ENCODE results near the gene C1orf122.

Gene C1orf122

DNA sequence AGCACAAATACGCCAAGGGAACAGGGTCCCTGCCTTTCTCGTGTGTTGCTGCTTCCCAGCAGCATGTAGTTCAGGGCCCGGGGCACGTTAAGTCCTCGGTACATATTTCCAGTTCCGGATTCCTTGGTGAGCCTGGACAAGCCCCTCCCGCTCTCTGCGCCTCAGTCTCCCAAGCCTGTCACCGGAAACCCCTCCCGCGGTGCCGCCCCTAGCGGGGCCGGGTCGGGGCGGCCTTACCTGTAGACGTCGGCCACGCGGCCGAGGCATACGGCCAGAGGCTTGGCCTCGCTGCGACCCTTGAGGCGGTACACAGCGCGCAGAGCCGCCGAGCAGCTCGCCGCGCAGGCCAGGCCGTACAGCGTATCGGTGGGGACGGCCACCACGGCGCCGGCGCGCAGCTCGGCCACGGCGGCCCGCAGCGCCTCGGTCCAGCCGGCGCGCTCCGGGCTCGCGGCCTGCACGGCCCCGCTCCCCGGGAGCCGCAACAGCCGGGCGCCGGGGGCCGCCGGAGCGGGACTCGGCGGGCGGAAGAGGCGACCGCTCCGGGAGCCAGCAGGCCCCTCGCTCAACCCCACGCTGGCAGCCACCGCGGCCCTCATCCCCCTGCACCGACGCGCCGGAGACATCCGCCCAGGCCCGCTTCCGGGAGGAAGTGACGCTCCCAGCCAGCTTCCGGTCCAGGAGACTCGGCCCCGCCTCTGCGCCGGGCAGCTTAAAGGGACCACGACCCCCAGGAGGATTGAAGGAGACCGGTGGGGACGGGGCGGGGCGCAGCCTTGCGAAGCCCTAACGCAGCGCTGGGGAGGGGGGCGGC, at the start of gene C1orf122, which contains the start of gene YRDC:
Gene C1orf122, plus strand, starts transcription at position 236 of the 814 bp plus-strand sequence. CDS start 615 bp downstream, outside the sequence.
Gene YRDC, minus strand, starts transcription at position 654 of the 814 bp plus-strand sequence. Its CDS starts 28 bp downstream, at position 626.
- no peak for TF ChIP-seq CTCF (conservative IDR thresholded peaks at IDR 0.05; ENCODE audit: low read depth, low read length)
- DNase-seq (ENCODE audit: low read depth) = peak; percentile 95
- peak within 1 kb of the TSS; percentile 89 for H3K4me3 ChIP-seq (ENCODE audit: low read depth, low read length)

GRCh38 chr1:37759451-37759850, 48.1 kb upstream of the C1orf122 start:
- no peak for DNase-seq (ENCODE audit: low read depth)
- no peak for TF ChIP-seq CTCF (conservative IDR thresholded peaks at IDR 0.05; ENCODE audit: low read depth, low read length)
- no peak overlapping the region for H3K4me3 ChIP-seq (ENCODE audit: low read depth, low read length)

GRCh38 chr1:37761416-37762095, 46.0 kb upstream of the C1orf122 start:
- no peak for TF ChIP-seq CTCF (conservative IDR thresholded peaks at IDR 0.05; ENCODE audit: low read depth, low read length)
- DNase-seq (ENCODE audit: low read depth) = no peak
- H3K4me3 ChIP-seq (ENCODE audit: low read depth, low read length) = no peak overlapping the region

DNA sequence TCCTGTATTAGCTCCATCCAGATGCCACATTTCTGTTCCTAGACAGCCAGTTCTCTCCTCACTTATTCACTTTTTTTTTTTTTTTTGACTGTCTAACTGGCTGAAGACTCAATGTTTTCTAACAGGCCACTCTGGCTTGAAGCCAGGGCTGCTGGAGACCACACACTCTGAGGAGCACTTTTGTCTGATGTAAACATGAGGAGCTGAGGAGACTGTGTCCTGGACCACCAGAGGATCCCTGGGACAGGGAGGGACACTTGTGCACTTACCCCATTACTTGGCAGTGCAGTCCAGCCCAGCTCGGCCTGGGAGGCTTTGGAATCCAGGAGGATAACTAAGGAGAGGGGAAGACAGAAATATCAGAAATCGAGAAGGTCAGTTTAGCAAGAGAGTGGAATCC, 45.1 kb upstream of the C1orf122 start:
- no peak for TF ChIP-seq CTCF (conservative IDR thresholded peaks at IDR 0.05; ENCODE audit: low read depth, low read length)
- no peak for DNase-seq (ENCODE audit: low read depth)
- no peak overlapping the region for H3K4me3 ChIP-seq (ENCODE audit: low read depth, low read length)

GRCh38 chr1:37763791-37764413, 43.7 kb upstream of the C1orf122 start:
- no peak overlapping the region for H3K4me3 ChIP-seq (ENCODE audit: low read depth, low read length)
- no peak for DNase-seq (ENCODE audit: low read depth)
- no peak for TF ChIP-seq CTCF (conservative IDR thresholded peaks at IDR 0.05; ENCODE audit: low read depth, low read length)

GRCh38 chr1:37764414-37764825, 43.2 kb upstream of the C1orf122 start:
- DNase-seq (ENCODE audit: low read depth) = peak; percentile 55
- no peak overlapping the region for H3K4me3 ChIP-seq (ENCODE audit: low read depth, low read length)
- TF ChIP-seq CTCF (conservative IDR thresholded peaks at IDR 0.05; ENCODE audit: low read depth, low read length) = no peak
